KG1 (cell line): ENCODE results near the gene ZNF280A.
"Not testable (repeated sequence)": the region's sequence is repeated elsewhere in the genome, so short reads cannot be mapped to it uniquely, and the experiment has no call there.

Experiments used
- DNase-seq: peaks from one replicate; lab custom pipeline; 2025; lab: John Stamatoyannopoulos, UW

ZNF280A gene

GRCh38 chr22:22512951-22513350, 7.1 kb downstream of the ZNF280A start:
- no peak for DNase-seq

- DNase-seq: not testable (repeated sequence)
Observed at GRCh38 chr22:22510833-22511232, 9.2 kb downstream of the ZNF280A start.

- DNase-seq: not testable (repeated sequence)
Observed at GRCh38 chr22:22509912-22510311, 10.2 kb downstream of the ZNF280A start.

GRCh38 chr22:22508274-22509176, 11.5 kb downstream of the ZNF280A start, which contains the start of gene ZNF280B:
Gene ZNF280B (minus strand): TSS chr22:22508742. CDS start chr22:22489398, 19,344 bp downstream.
- peak; percentile 70 for DNase-seq

GRCh38 chr22:22507743-22508273, 12.3 kb downstream of the ZNF280A start:
- DNase-seq: no peak

- DNase-seq: no peak
Observed at GRCh38 chr22:22506736-22507135, 13.3 kb downstream of the ZNF280A start.

- no peak for DNase-seq
Observed at GRCh38 chr22:22498267-22498666, 21.8 kb downstream of the ZNF280A start.

- not testable (repeated sequence) for DNase-seq
Observed at GRCh38 chr22:22491589-22491988, 28.5 kb downstream of the ZNF280A start.

- no peak for DNase-seq
Observed at GRCh38 chr22:22488736-22489135, 31.3 kb downstream of the ZNF280A start.

GRCh38 chr22:22487869-22488597, 32.0 kb downstream of the ZNF280A start:
- no peak for DNase-seq

- no peak for DNase-seq
Observed at GRCh38 chr22:22487059-22487458, 33.0 kb downstream of the ZNF280A start.

GRCh38 chr22:22486132-22486899, 33.8 kb downstream of the ZNF280A start:
- DNase-seq: no peak

- DNase-seq: no peak
Observed at GRCh38 chr22:22485524-22485923, 34.5 kb downstream of the ZNF280A start.

GRCh38 chr22:22484023-22484422, 36.0 kb downstream of the ZNF280A start:
- no peak for DNase-seq

GRCh38 chr22:22480940-22481339, 39.1 kb downstream of the ZNF280A start:
- no peak for DNase-seq

GRCh38 chr22:22479999-22480532, 40.0 kb downstream of the ZNF280A start:
- DNase-seq: no peak

GRCh38 chr22:22479116-22479515, 41.0 kb downstream of the ZNF280A start:
- no peak for DNase-seq

GRCh38 chr22:22478470-22478869, 41.6 kb downstream of the ZNF280A start:
- no peak for DNase-seq

GRCh38 chr22:22474733-22475132, 45.3 kb downstream of the ZNF280A start:
- no peak for DNase-seq

- DNase-seq: not testable (repeated sequence)
Observed at GRCh38 chr22:22471104-22471503, 49.0 kb downstream of the ZNF280A start.

GRCh38 chr22:22469527-22469926, 50.5 kb downstream of the ZNF280A start:
- no peak for DNase-seq
